Motor neuron (in vitro differentiated cells): ENCODE results near the gene TMEM14A. TPM values are rescaled to one million over a fixed set of nuclear protein-coding genes. Genes with fewer than 3 reads are reported as not detected.

Experiments used
- ATAC-seq, 8 experiments: fragments of 200-7000 bp; cut with Tn5 transposase; replicated peaks in 6 of 8; 2 replicates each; pipeline ENCODE4 v1.8.0; 2021; ENCODE audit warnings: mild to moderate bottlenecking in 8 of 8, moderate library complexity in 8 of 8
- H3K27ac ChIP-seq, 2 donors: fragments of 250-450 bp; sonication (Bioruptor Pico); 2 replicates each; pipeline ENCODE4 v1.9.0; 2021; ENCODE audit warnings: antibody characterized with exemption in 2 of 2, mild to moderate bottlenecking in 2 of 2, moderate library complexity in 1 of 2
- H3K4me1 ChIP-seq, 2 donors: fragments of 250-450 bp; sonication (Bioruptor Pico); replicated peaks in 1 of 2; 2 replicates each; pipeline ENCODE4 v1.6.1; 2021; ENCODE audit warnings: antibody characterized with exemption in 2 of 2, mild to moderate bottlenecking in 2 of 2, moderate library complexity in 1 of 2
- H3K4me3 ChIP-seq, 5 donors: fragments of 250-450 bp; sonication (Bioruptor Pico); 2 replicates each; pipeline ENCODE4 v1.9.0; 2021; ENCODE audit warnings: antibody characterized with exemption in 5 of 5, mild to moderate bottlenecking in 5 of 5, moderate library complexity in 4 of 5
- WGBS, 10 experiments: fragments of 450-650 bp; shearing (Covaris generic); methylation state at CpG; one replicate each; pipeline ENCODE4 v1.0.0; 2022; 5-methylcytosine and 5-hydroxymethylcytosine counted together
- in situ Hi-C, 9 experiments: fragments of 400-800 bp; cut with MboI; loops; one replicate each; pipeline ENCODE4 v1.15.0; 2021; ENCODE audit warnings: low sequenced_read_pairs in 9 of 9, low pct_unique_long_range_greater_than_20kb in 2 of 9; ENCODE audit not compliant: unreplicated experiment in 9 of 9
- total RNA-seq, 8 experiments: library from RNA; unstranded; fragments of 300-600 nt; gene quantifications; 2 replicates each; pipeline versions ENCODE4 v1.2.3 to v1.2.4, GENCODE V29; 2022

Gene TMEM14A
- total RNA-seq, 8 experiments from 2014 or later, result 13.1 to 79.0 (median 59.4) TPM

- no peak overlapping the region for H3K27ac ChIP-seq
- WGBS, 10 experiments, result 28 to 60% (median 43%) methylated on average over 2 to 6 of the region's 6 CpGs; no CpG with 5 or more reads in 3 of the 10 experiments
- H3K4me3 ChIP-seq, result no peak overlapping the region
- H3K4me1 ChIP-seq, result peaks cover 12% of the 10 kb centered on the region in 2 donors
- peak; percentile 19 to 89 (median 80) for ATAC-seq
- in situ Hi-C loops, result no loop called here
These were observed 60.8 kb downstream of the TMEM14A start for GRCh38 chr6:52731719-52732118.

DNA sequence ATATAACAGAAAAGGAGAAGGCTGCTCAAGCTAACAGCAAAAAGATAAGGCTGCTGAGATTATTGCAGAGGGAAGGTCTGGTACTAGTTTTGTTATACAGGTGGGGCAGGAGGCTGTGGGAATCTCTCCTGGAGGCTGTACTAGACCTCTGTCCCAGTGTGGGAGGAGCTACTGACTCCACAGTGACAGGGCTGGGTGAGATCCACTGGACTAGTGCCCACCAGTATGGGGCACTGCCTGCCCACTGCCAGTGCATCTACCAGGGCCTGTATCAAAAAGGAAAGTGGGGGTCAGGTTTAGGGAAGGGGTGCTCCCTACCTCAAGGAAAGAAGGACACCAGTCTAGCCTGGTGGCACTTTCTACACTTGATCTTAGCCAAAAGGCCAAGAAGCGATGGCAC lies 62.3 kb downstream of the TMEM14A start:
- in situ Hi-C loops, result no loop called here
- Histone ChIP-seq H3K4me1 (peaks cover 12% of the 10 kb centered on the region in 2 donors), H3K27ac (no peak overlapping the region), H3K4me3 (no peak overlapping the region)
- no peak for ATAC-seq
- 100% methylated on average over 1 of the region's 1 CpG; no CpG with 5 or more reads in 8 of the 10 experiments for WGBS, 10 experiments

GRCh38 chr6:52734072-52734471 lies 63.2 kb downstream of the TMEM14A start:
- H3K4me1 ChIP-seq, result peaks cover 12% of the 10 kb centered on the region in 2 donors
- 67 to 100% (median 93%) methylated on average over 1 to 3 of the region's 3 CpGs; no CpG with 5 or more reads in 1 of the 10 experiments for WGBS, 10 experiments
- no peak overlapping the region for H3K4me3 ChIP-seq
- H3K27ac ChIP-seq, result no peak overlapping the region
- ATAC-seq, result no peak
- in situ Hi-C loops, result no loop called here

DNA sequence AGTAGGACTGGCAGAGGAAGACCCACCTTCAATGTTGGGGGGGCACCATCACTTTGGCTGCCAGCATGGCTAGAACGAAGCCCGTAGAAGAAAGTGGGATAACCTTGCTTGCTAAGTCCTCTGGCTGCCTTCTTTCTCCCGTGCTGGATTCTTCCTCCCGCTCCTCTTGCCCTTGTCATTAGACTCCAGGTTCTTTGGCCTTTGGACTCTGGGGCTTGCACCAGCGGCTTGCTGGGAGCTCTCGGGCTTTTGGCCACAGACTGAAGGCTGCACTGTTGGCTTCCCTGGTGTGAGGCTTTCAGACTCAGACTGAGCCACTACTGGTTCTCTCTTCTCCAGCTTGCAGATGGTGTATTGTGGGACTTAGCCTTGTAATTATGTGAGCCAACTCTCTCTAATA lies 64.2 kb downstream of the TMEM14A start:
- WGBS, 10 experiments, result 37 to 100% (median 86%) methylated on average over 1 to 6 of the region's 6 CpGs; no CpG with 5 or more reads in 6 of the 10 experiments
- Histone ChIP-seq H3K4me3 (no peak overlapping the region), H3K4me1 (peaks cover 12% of the 10 kb centered on the region in 2 donors), H3K27ac (no peak overlapping the region)
- in situ Hi-C loops, result no loop called here
- no peak for ATAC-seq

DNA sequence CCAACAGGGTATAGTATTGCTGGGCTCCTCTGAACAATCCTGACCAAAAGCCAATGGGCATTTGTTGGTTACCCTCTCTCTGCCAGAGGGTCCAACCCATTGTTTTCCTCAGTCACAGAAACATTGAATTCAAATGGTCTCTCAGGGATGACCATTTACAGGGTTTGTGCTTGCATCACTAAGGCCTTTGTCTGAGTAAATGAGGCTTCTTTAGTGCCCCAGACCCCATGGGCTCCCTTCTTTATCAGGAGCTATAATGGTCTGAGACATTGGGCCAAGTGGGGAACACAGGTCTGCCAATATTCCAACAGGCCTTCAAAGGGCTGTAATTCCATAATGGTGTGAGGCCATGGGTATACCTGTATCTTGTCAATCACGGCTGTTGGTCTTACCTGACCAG lies 65.2 kb downstream of the TMEM14A start:
- Histone ChIP-seq H3K4me1 (peaks cover 12% of the 10 kb centered on the region in 2 donors), H3K27ac (no peak overlapping the region), H3K4me3 (no peak overlapping the region)
- ATAC-seq, result no peak
- 17 to 100% (median 100%) methylated on average over 1 of the region's 1 CpG; no CpG with 5 or more reads in 5 of the 10 experiments for WGBS, 10 experiments
- in situ Hi-C loops, result no loop called here

Other genes with a start within 250 kb of the TMEM14A start
- gene TRAM2, start 94.1 kb upstream of the TMEM14A start, total RNA-seq, result 10 to 100 TPM in 4 of 8 experiments, 1 to 10 TPM in 4; 1.8 to 38.0 (median 10.7) TPM
- under 1 TPM in 1 of 8 experiments, not detected in 7; 0.14 TPM for gene GSTA2, start 92.4 kb downstream of the TMEM14A start, total RNA-seq
- under 1 TPM in 1 of 8 experiments, not detected in 7; 0.69 TPM for gene GSTA1, start 132.7 kb downstream of the TMEM14A start, total RNA-seq
- gene GSTA5, start 169.7 kb downstream of the TMEM14A start, total RNA-seq, result not detected
- not detected for gene GSTA3, start 238.6 kb downstream of the TMEM14A start, total RNA-seq